Heart right ventricle (tissue), 16 donors: ENCODE data around the gene TM4SF1. TPM values are rescaled to one million over a fixed set of nuclear protein-coding genes. Genes with fewer than 3 reads are reported as not detected.

ENCODE experiments used
- ATAC-seq, 8 donors: fragments of 200-7000 bp; cut with Tn5 transposase; one replicate each; pipeline ENCODE4 v1.9.1; 2020; ENCODE audit warnings: mild to moderate bottlenecking in 8 of 8, moderate library complexity in 8 of 8, moderate number of reproducible peaks in 1 of 8
- DNase-seq, 2 donors: peaks; one replicate each; pipeline ENCODE4 v3.0.0-alpha.2; 2020
- H3K27ac ChIP-seq, 10 donors: fragments of 200-600 bp; sonication (generic) in 2 of 10; one replicate each; pipeline versions ENCODE4 v1.5.0 to v1.8.0; 2020 to 2022; ENCODE audit warnings: mild to moderate bottlenecking in 3 of 10
- H3K27me3 ChIP-seq, 7 donors: fragments of 200-600 bp; one replicate each; pipeline ENCODE4 v1.8.0; 2021 to 2022; ENCODE audit warnings: mild to moderate bottlenecking in 2 of 7
- H3K36me3 ChIP-seq, 9 donors: fragments of 200-600 bp; sonication (generic) in 1 of 9; one replicate each; pipeline versions ENCODE4 v1.5.0 to v1.8.0; 2020 to 2022; ENCODE audit warnings: mild to moderate bottlenecking in 2 of 9
- H3K4me1 ChIP-seq, 9 donors: fragments of 200-600 bp; sonication (generic) in 1 of 9; one replicate each; pipeline versions ENCODE4 v1.5.0 to v1.8.0; 2020 to 2022; ENCODE audit warnings: mild to moderate bottlenecking in 4 of 9
- H3K4me3 ChIP-seq, 10 donors: fragments of 200-600 bp; sonication (generic) in 2 of 10; one replicate each; pipeline versions ENCODE4 v1.5.0 to v1.8.0; 2020 to 2022; ENCODE audit warnings: mild to moderate bottlenecking in 7 of 10, moderate library complexity in 2 of 10
- H3K9me3 ChIP-seq, 11 donors: fragments of 200-600 bp in 10 of 11; sonication (generic) in 2 of 11; one replicate each; pipeline versions ENCODE4 v1.5.0 to v1.8.0; 2013 to 2022; ENCODE audit warnings: mild to moderate bottlenecking in 2 of 11, control low read depth in 1 of 11, moderate library complexity in 1 of 11
- CTCF ChIP-seq, 9 donors: fragments of 200-600 bp; sonication (generic) in 2 of 9; IDR thresholded peaks; one replicate each; pipeline versions ENCODE4 v1.5.0 to v1.8.0; 2021 to 2022; ENCODE audit warnings: antibody characterized with exemption in 9 of 9, mild to moderate bottlenecking in 5 of 9, moderate library complexity in 1 of 9
- WGBS, 2 donors: extraction: QIAGEN DNeasy Blood & Tissue Kit; methylation state at CpG; one replicate each; pipeline ENCODE4 v1.1.7; 2013; ENCODE audit warnings: inconsistent platforms in 1 of 2; 5-methylcytosine and 5-hydroxymethylcytosine counted together
- intact Hi-C, 10 donors: fragments of 100-400 bp; cut with DNase I; formaldehyde crosslinking; loops; one replicate each; pipeline versions ENCODE4 v1.11.1 to v1.14.2; 2022
- long read RNA-seq, 3 donors: library from polyadenylated mRNA; unstranded; transcript quantifications; one replicate each; pipeline ENCODE4 v2.0.0, GENCODE V29; 2020 to 2021
- polyA plus RNA-seq, 2 donors: library from polyadenylated mRNA; stranded (reverse); fragments of 200-250 nt; gene quantifications; one replicate each; pipeline ENCODE4 v1.2.3, GENCODE V29; 2013
- total RNA-seq, 10 donors: library from RNA; stranded (reverse); fragmentation: NEBNext Ultra II Directional in 3 of 10; extraction: Animal tissue kit (Norgen Biotek cat#: 25700) in 3 of 10; gene quantifications; one replicate each; pipeline versions ENCODE4 v1.2.1 to v1.2.4, GENCODE V29; 2021 to 2023
- donor health status: Arrhythmogenic right ventricular cardiomyopathy.
- donor health status: ischemic (EF 13 %, LVEDD 7.1; RV severe dilation, severe dysfunction).
- donor health status: healthy with polysubstance abuse.
- donor health status: DM: no; HTN: yes; CAD: no.
- donor health status: DM: no; HTN: no; CAD: no.
- donor health status: ischemic (EF 25% LVEDD 6.9; RV normal size, moderate dysfunction).
- donor health status: ischemic (EF 25% LVEDD 5.7; RV mildly dilated, moderate dysfunction).
- donor health status: healthy.
- donor health status: DM: yes; HTN: yes; CAD: no.
- donor health status: Ischemic cardiomyopathy.
- donor health status: ischemic (EF 35%, LVEDD 5.7; RV mildly dilated, moderate dysfunction).
- donor health status: nonischemic (EF 11% LVEDD 7.7; RV severe dilation, severe dysfunction).
- donor health status: DM: yes; HTN: yes; CAD: no.
- donor health status: PGD.
- donor health status: ischemic (EF 29% LVEDD 5.4; RV normal size, mild dysfunction).
- donor health status: nonischemic (EF 23%, LVEDD 6.1; RV moderate dilation, normal function).

TM4SF1 gene
- total RNA-seq (100 to 1,000 TPM in 5 of 10 donors, 10 to 100 TPM in 5; 63.6 to 142 (median 95.2) TPM), polyA plus RNA-seq (100 to 1,000 TPM; 131 to 132 TPM)
- long read RNA-seq, donor 1, transcript TM4SF1-201 (5 exons, 1,771 nt): major isoform, 81 of 107 reads
- long read RNA-seq, donor 1, partial matches to known transcripts: 4 of 107 reads
- long read RNA-seq, donor 1, other reads (novel, unspliced or antisense): 22 of 107 reads
- long read RNA-seq, donor 2, transcript TM4SF1-201 (5 exons, 1,771 nt): major isoform, 99 of 144 reads
- long read RNA-seq, donor 2, partial matches to known transcripts: 7 of 144 reads
- long read RNA-seq, donor 2, other reads (novel, unspliced or antisense): 35 of 144 reads
- long read RNA-seq, donor 3, transcript TM4SF1-201 (5 exons, 1,771 nt): major isoform, 396 of 404 reads
- long read RNA-seq, donor 3, partial matches to known transcripts: 1 of 404 reads
- long read RNA-seq, donor 3, other reads (novel, unspliced or antisense): 5 of 404 reads

GRCh38 chr3:149377408-149378364 is at the start of gene TM4SF1:
TSS of gene TM4SF1 (minus strand) at chr3:149377649. CDS start at chr3:149377547, 102 bp downstream.
- no peak for TF ChIP-seq CTCF (IDR thresholded peaks at IDR 0.05)
- H3K4me1 ChIP-seq: peaks cover 0 to 53% (median 25%) of the 10 kb centered on the region in 9 donors
- DNase-seq: peak; percentile 47 to 87
- intact Hi-C loops: loop anchor here in 1 of 10 donors (5.0 kb wide), 1 partner anchor 45 kb away; the partner anchor contains the start of gene TM4SF18
- H3K36me3 ChIP-seq: peaks cover 0 to 31% (median 14%) of the 10 kb centered on the region in 9 donors
- H3K9me3 ChIP-seq: no peaks in the 10 kb centered on the region
- H3K4me3 ChIP-seq: peak within 1 kb of the TSS; percentile 27 to 69 (median 60)
- H3K27me3 ChIP-seq: no peaks in the 10 kb centered on the region
- H3K27ac ChIP-seq: peak within 1 kb of the TSS; percentile 52 to 90 (median 88)
- peak; percentile 89 to 95 (median 94) for ATAC-seq
- WGBS, 2 donors: 35 to 42% methylated on average over 15 of the region's 15 CpGs

- peak overlapping the region in 1 of 10 donors; percentile 2 for H3K27ac ChIP-seq
- DNase-seq (no peak), ATAC-seq (no peak)
- intact Hi-C loops: no loop called here
- TF ChIP-seq CTCF (IDR thresholded peaks at IDR 0.05): no peak
- 65 to 66% methylated on average over 2 of the region's 2 CpGs for WGBS, 2 donors
- no peak overlapping the region for H3K4me3 ChIP-seq
- no peaks in the 10 kb centered on the region for H3K9me3 ChIP-seq
- H3K4me1 ChIP-seq: peaks cover 0 to 24% (median 9%) of the 10 kb centered on the region in 9 donors
- no peaks in the 10 kb centered on the region for H3K27me3 ChIP-seq
- H3K36me3 ChIP-seq: no peaks in the 10 kb centered on the region
Observed at GRCh38 chr3:149426325-149426724, 48.9 kb upstream of the TM4SF1 start.

- ATAC-seq (peak in 7 of 8 donors; percentile 58 to 86 (median 76)), DNase-seq (no peak)
- no peaks in the 10 kb centered on the region for H3K27me3 ChIP-seq
- no peak for TF ChIP-seq CTCF (IDR thresholded peaks at IDR 0.05)
- 43 to 54% methylated on average over 2 of the region's 2 CpGs for WGBS, 2 donors
- no peaks in the 10 kb centered on the region for H3K9me3 ChIP-seq
- intact Hi-C loops: no loop called here
- peak overlapping the region in 5 of 10 donors; percentile 8 to 61 (median 50) for H3K27ac ChIP-seq
- H3K36me3 ChIP-seq: no peaks in the 10 kb centered on the region
- no peak overlapping the region for H3K4me3 ChIP-seq
- peaks cover 0 to 24% (median 9%) of the 10 kb centered on the region in 9 donors for H3K4me1 ChIP-seq
Observed at GRCh38 chr3:149424918-149425317, 47.5 kb upstream of the TM4SF1 start.

GRCh38 chr3:149421764-149422163 is 44.3 kb upstream of the TM4SF1 start:
- no peak for DNase-seq
- Histone ChIP-seq H3K36me3 (no peaks in the 10 kb centered on the region), H3K27me3 (no peaks in the 10 kb centered on the region), H3K9me3 (no peaks in the 10 kb centered on the region), H3K4me1 (peaks cover 0 to 23% (median 9%) of the 10 kb centered on the region in 9 donors), H3K4me3 (no peak overlapping the region), H3K27ac (no peak overlapping the region)
- 94 to 95% methylated on average over 2 of the region's 2 CpGs for WGBS, 2 donors
- intact Hi-C loops: no loop called here
- no peak for ATAC-seq
- no peak for TF ChIP-seq CTCF (IDR thresholded peaks at IDR 0.05)
